NB4 (cell line): ENCODE measurements around the gene DUSP22.

Experiments used
- DNase-seq: peaks from one replicate; pipeline ENCODE4 v3.0.0; 2010; ENCODE audit warnings: low read depth
- H3K4me3 ChIP-seq: one replicate; pipeline ENCODE4 v1.5.1; 2011; ENCODE audit warnings: mild to moderate bottlenecking, low read depth, low read length, moderate library complexity
- CTCF ChIP-seq: IDR thresholded peaks from one replicate; pipeline ENCODE4 v1.5.1; 2012; ENCODE audit warnings: low read depth, low read length
- MAX ChIP-seq: IDR thresholded peaks from 2 replicates; pipeline ENCODE4 v1.6.1; 2011; ENCODE audit warnings: low read depth, low read length
- MYC ChIP-seq: IDR thresholded peaks from 2 replicates; pipeline ENCODE4 v1.6.1; 2011; ENCODE audit warnings: low read depth, low read length
- POLR2A ChIP-seq: IDR thresholded peaks from 2 replicates; pipeline ENCODE4 v1.6.1; 2011; ENCODE audit warnings: mild to moderate bottlenecking; ENCODE audit not compliant: insufficient read length; ENCODE audit errors: extremely low read depth

Gene DUSP22

GRCh38 chr6:338815-339262 is 46.6 kb downstream of the DUSP22 start:
- H3K4me3 ChIP-seq: no peak overlapping the region
- TF ChIP-seq CTCF (no peak), MAX (no peak), POLR2A (no peak), MYC (no peak)
- no peak for DNase-seq

- TF ChIP-seq CTCF (no peak), POLR2A (no peak), MAX (no peak), MYC (no peak)
Observed at GRCh38 chr6:339480-339879, 47.2 kb downstream of the DUSP22 start.

GRCh38 chr6:340186-340955 is 48.1 kb downstream of the DUSP22 start:
- peak overlapping the region; percentile 13 for H3K4me3 ChIP-seq
- peak; percentile 53 for DNase-seq
- no peak for TF ChIP-seq POLR2A
- TF ChIP-seq MYC: no peak
- no peak; the same call in 1 of the 2 replicates for TF ChIP-seq MAX
- TF ChIP-seq CTCF: no peak

More at GRCh38 chr6:339480-339879, 47.2 kb downstream of the DUSP22 start:
- peak; percentile 83 for DNase-seq
- no peak overlapping the region for H3K4me3 ChIP-seq

- TF ChIP-seq POLR2A (no peak), MYC (0 out of 2 replicates have a peak, but pooled peaks have one; percentile 29)
- peak overlapping the region; percentile 13 for H3K4me3 ChIP-seq
- peak; percentile 93 for DNase-seq
Observed at GRCh38 chr6:340991-341827, 48.9 kb downstream of the DUSP22 start.

- peak; percentile 83 for DNase-seq
- H3K4me3 ChIP-seq: no peak overlapping the region
- no peak for TF ChIP-seq CTCF
- no peak for TF ChIP-seq MYC
- TF ChIP-seq POLR2A: no peak
- TF ChIP-seq MAX: no peak
Observed at GRCh38 chr6:341914-342831, 49.9 kb downstream of the DUSP22 start.
